Measurements from ENCODE around the gene SMIM38. TPM values are rescaled to one million over a fixed set of nuclear protein-coding genes. Genes with fewer than 3 reads are reported as not detected.
A peak's percentile ranks its signal among the peaks of the same experiment; 100 is the strongest.

Gene SMIM38
- total and polyA plus RNA-seq, 4 donors = 0.08 to 1.3 (median 0.43) TPM

DNA sequence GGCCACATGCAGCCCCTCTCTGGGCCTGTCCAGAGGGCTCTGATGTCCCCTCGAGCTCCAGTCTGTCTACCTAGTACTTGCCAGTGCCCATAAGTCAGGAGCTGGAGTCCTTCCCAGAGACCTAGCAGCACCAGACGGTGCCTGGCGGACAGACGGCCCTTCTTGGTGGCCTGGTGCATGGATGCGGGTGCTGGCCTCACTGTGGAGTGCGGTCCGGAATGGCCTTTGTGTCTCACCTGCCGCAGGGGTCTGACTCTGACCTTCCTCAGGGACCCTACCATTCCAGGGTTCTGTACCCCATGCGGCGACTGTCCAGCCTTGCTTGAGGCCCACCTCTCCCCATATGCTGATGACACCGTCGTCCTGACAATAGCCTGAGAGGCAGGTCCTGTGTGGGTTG is 29.4 kb upstream of the SMIM38 start:
- H3K4me1 ChIP-seq (ENCODE audit: control insufficient read depth in 5 of 5, insufficient read depth in 5 of 5, low read length in 5 of 5) = peaks cover 0 to 36% (median 20%) of the 10 kb centered on the region in 5 donors
- H3K9me3 ChIP-seq (ENCODE audit: control insufficient read depth in 4 of 4, insufficient read depth in 3 of 4, low read length in 3 of 4) = no peaks in the 10 kb centered on the region
- no peak overlapping the region for H3K4me3 ChIP-seq
- no peak overlapping the region for H3K27ac ChIP-seq (ENCODE audit: low read depth in 1 of 2, low read length in 1 of 2)
- ATAC-seq (ENCODE audit: insufficient read depth, low FRiP score) (no peak), DNase-seq (no peak)
- H3K36me3 ChIP-seq (ENCODE audit: control insufficient read depth in 4 of 4, insufficient read depth in 4 of 4, low read length in 4 of 4) = no peaks in the 10 kb centered on the region
- TF ChIP-seq, protein P1, sequence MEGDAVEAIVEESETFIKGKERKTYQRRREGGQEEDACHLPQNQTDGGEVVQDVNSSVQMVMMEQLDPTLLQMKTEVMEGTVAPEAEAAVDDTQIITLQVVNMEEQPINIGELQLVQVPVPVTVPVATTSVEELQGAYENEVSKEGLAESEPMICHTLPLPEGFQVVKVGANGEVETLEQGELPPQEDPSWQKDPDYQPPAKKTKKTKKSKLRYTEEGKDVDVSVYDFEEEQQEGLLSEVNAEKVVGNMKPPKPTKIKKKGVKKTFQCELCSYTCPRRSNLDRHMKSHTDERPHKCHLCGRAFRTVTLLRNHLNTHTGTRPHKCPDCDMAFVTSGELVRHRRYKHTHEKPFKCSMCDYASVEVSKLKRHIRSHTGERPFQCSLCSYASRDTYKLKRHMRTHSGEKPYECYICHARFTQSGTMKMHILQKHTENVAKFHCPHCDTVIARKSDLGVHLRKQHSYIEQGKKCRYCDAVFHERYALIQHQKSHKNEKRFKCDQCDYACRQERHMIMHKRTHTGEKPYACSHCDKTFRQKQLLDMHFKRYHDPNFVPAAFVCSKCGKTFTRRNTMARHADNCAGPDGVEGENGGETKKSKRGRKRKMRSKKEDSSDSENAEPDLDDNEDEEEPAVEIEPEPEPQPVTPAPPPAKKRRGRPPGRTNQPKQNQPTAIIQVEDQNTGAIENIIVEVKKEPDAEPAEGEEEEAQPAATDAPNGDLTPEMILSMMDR (IDR thresholded peaks at IDR 0.05; ENCODE audit: control extremely low read depth, extremely low read depth) = no peak
- H3K27me3 ChIP-seq (ENCODE audit: control insufficient read depth in 3 of 3, insufficient read depth in 3 of 3, low read length in 2 of 3) = no peaks in the 10 kb centered on the region
- H3K9ac ChIP-seq (ENCODE audit: insufficient read depth in 1 of 2, low read length in 2 of 2) = peak overlapping the region in 1 of 2 donors; percentile 49
- WGBS, 2 donors = 92 to 93% methylated on average over 12 of the region's 12 CpGs

DNA sequence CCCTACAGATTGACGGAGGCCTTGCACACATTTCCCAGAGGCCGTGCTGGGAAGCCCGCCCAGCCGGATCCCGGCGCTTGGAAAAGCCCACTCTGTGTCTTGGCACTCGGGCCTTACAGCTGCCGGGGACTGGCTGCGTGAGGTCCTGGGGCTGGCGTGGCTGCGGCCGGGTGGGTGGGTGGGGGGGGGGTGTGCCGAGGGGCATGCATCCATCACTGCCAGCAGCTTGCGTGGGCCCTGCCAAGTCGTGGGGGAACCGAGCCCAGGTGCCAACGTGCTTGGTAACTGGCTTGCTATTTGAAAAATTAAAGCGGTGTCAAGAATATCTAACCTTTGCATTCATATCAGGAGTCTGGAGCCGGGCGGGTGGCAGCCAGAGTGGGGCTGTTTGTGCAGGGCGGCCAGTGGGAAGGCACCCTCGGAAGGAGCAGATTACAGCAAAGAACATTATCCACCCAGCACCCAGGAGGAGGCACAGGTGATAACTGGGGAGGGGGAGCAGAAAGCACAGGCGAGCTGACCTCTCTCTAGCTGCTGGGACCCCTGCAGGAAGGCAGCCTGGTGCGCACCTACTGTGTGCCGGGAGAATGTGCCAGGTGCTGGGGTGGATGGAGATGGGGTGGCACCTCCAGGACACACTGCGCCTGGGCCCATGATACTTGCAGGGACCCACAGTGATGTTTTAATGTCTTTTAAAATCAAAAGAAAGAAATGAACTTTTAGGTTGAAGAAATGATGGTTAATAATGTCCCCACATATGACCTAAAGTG is 28.5 kb upstream of the SMIM38 start:
- Histone ChIP-seq H3K9me3 (ENCODE audit: control insufficient read depth in 4 of 4, insufficient read depth in 3 of 4, low read length in 3 of 4) (no peaks in the 10 kb centered on the region), H3K4me1 (ENCODE audit: control insufficient read depth in 5 of 5, insufficient read depth in 5 of 5, low read length in 5 of 5) (peaks cover 0 to 41% (median 16%) of the 10 kb centered on the region in 5 donors), H3K9ac (ENCODE audit: insufficient read depth in 1 of 2, low read length in 2 of 2) (peak overlapping the region in 1 of 2 donors; percentile 49), H3K27me3 (ENCODE audit: control insufficient read depth in 3 of 3, insufficient read depth in 3 of 3, low read length in 2 of 3) (no peaks in the 10 kb centered on the region), H3K36me3 (ENCODE audit: control insufficient read depth in 4 of 4, insufficient read depth in 4 of 4, low read length in 4 of 4) (no peaks in the 10 kb centered on the region), H3K27ac (ENCODE audit: low read depth in 1 of 2, low read length in 1 of 2) (no peak overlapping the region), H3K4me3 (no peak overlapping the region)
- 78 to 92% methylated on average over 26 of the region's 26 CpGs for WGBS, 2 donors
- TF ChIP-seq, protein P1 (IDR thresholded peaks at IDR 0.05; ENCODE audit: control extremely low read depth, extremely low read depth) = no peak
- DNase-seq = peak; percentile 78 to 89 (median 80)
- ATAC-seq (ENCODE audit: insufficient read depth, low FRiP score) = no peak

DNA sequence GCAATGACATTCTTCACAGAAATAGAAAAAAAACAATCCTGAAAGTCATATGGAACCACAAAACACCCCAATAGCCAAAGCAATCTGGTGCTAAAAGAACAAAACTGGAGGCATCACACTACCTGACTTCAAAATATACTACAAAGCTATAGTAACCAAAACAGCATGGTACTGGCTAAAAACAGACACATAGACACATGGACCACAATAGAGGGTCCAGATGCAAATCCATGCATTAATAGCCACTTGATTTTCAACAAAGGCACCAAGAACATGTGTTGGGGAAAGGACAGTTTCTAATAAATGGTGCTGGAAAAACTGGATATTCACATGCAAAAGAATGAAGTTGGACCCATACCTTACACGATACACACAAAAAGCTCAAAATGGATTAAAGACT is 27.9 kb upstream of the SMIM38 start:
- H3K27me3 ChIP-seq (ENCODE audit: control insufficient read depth in 3 of 3, insufficient read depth in 3 of 3, low read length in 2 of 3) = no peaks in the 10 kb centered on the region
- no peak overlapping the region for H3K4me3 ChIP-seq
- TF ChIP-seq, protein P1 (IDR thresholded peaks at IDR 0.05; ENCODE audit: control extremely low read depth, extremely low read depth) = no peak
- WGBS, 2 donors = 94 to 97% methylated on average over 1 of the region's 1 CpG
- DNase-seq (no peak), ATAC-seq (ENCODE audit: insufficient read depth, low FRiP score) (no peak)
- peaks cover 0 to 35% (median 13%) of the 10 kb centered on the region in 5 donors for H3K4me1 ChIP-seq (ENCODE audit: control insufficient read depth in 5 of 5, insufficient read depth in 5 of 5, low read length in 5 of 5)
- H3K9me3 ChIP-seq (ENCODE audit: control insufficient read depth in 4 of 4, insufficient read depth in 3 of 4, low read length in 3 of 4) = peaks cover 0 to under 1% (median 0%) of the 10 kb centered on the region in 4 donors
- H3K9ac ChIP-seq (ENCODE audit: insufficient read depth in 1 of 2, low read length in 2 of 2) = no peak overlapping the region
- H3K36me3 ChIP-seq (ENCODE audit: control insufficient read depth in 4 of 4, insufficient read depth in 4 of 4, low read length in 4 of 4) = no peaks in the 10 kb centered on the region
- H3K27ac ChIP-seq (ENCODE audit: low read depth in 1 of 2, low read length in 1 of 2) = no peak overlapping the region
